Transverse colon (tissue), 4 donors: ENCODE results near the gene FRAS1.

ENCODE experiments used
- CTCF ChIP-seq, 5 experiments: fragments of 200-600 bp in 3 of 5; fragments of 450-650 bp in 2 of 5; sonication (generic) in 3 of 5; IDR thresholded peaks; 1 replicate in 2 of 5; 2 replicates in 3 of 5; pipeline ENCODE4 v1.5.1; 2016 to 2017; ENCODE audit warnings: antibody characterized with exemption in 5 of 5, inconsistent platforms in 3 of 5, mild to moderate bottlenecking in 2 of 5, moderate library complexity in 1 of 5
- EP300 ChIP-seq: sonication (generic); formaldehyde crosslinking; IDR thresholded peaks from one replicate; pipeline ENCODE4 v1.6.1; 2017; ENCODE audit warnings: antibody characterized with exemption, low read depth
- POLR2A ChIP-seq: fragments of 450-650 bp; IDR thresholded peaks from one replicate; pipeline ENCODE4 v1.6.1; 2016; ENCODE audit warnings: antibody characterized with exemption, mild to moderate bottlenecking, moderate library complexity
- POLR2AphosphoS5 ChIP-seq, 3 donors: sonication (generic); formaldehyde crosslinking; IDR thresholded peaks; one replicate each; pipeline ENCODE4 v1.6.1; 2016; ENCODE audit warnings: antibody characterized with exemption in 3 of 3

GRCh38 chr4:78286281-78286680 lies 229.2 kb downstream of the FRAS1 start:
- TF ChIP-seq CTCF (IDR thresholded peaks at IDR 0.05): no peak
- TF ChIP-seq POLR2AphosphoS5 (IDR thresholded peaks at IDR 0.05): no peak
- TF ChIP-seq EP300: no peak
- no peak for TF ChIP-seq POLR2A
